NCI-H82 treated with DMSO at 0.1 percent for 48 hours (cell line): ENCODE measurements around the gene C1orf226.
A peak's percentile ranks its signal among the peaks of the same experiment; 100 is the strongest.

Source experiments
- DNase-seq: peaks from one replicate; lab custom pipeline; 2025; ENCODE audit not compliant: unreplicated experiment; lab: John Stamatoyannopoulos, UW

C1orf226 gene

DNA sequence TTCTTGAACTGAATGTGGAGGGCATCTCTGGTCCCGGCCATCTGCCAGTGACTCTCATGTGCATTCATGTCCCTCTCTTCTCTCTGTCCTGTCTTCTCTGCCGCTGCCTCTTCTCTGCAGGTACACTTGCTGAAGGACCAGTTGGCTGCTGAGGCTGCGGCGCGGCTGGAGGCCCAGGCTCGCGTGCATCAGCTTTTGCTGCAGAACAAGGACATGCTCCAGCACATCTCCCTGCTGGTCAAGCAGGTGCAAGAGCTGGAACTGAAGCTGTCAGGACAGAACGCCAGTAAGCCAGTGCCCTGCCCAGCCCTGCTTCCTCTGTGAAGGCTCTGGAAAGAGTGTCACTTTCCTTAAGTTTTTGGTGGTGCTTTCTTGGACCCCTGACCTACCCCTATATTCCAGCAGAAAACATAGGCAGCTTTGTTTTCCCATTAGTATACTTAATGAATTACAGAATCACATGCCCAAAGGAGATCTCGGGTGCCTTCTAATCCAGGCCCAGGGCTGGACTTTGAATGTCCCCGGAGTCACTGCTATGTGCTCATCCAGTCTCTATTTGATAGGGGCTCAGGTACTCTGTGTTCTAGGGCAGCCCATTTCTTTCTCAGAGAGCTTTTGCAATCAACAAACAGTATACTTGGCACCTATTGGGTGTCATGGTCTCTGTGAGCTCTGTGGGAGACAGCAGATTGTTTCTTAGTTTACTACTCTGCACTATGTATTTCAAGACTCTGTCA is 16.1 kb upstream of the C1orf226 start:
- no peak for DNase-seq

DNA sequence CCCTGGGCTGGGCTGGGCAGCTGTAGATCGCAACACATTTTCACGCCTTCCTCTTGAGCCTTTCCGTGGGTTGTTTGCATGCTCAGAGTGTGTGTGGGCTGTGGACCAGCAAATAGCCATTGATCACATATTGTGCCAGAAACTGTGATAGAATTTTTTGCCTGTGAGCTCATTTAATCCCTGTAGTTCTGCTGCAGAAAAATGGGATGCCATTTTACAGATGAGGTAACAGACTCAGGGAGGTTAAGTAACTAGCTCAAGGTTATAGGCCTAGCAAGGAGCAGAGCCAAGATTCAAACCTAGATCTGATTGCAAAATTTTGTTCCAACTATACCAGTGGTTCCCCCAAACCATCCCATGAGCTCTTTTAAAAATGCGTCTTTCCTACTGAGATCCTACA is 15.4 kb upstream of the C1orf226 start:
- no peak for DNase-seq

DNA sequence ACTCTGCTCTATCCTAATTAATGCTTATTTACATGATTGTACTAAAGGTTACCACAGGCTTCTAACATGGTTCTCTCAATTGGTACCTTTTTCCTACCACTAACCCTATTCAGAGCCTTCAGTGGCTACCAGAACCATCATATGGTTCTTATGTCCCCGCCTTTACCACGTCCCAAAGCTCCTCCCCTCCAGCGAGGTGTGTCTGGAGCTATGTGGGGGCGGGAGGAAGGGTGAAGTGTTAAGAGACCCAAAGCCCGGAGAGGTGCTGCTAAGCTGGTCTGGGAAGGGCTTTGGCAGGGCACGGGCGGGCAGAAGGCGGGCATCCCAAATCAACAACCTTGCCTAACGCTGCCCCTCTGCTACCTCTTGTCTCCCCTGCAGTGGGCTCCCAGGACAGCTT is 14.9 kb upstream of the C1orf226 start:
- no peak for DNase-seq

DNA sequence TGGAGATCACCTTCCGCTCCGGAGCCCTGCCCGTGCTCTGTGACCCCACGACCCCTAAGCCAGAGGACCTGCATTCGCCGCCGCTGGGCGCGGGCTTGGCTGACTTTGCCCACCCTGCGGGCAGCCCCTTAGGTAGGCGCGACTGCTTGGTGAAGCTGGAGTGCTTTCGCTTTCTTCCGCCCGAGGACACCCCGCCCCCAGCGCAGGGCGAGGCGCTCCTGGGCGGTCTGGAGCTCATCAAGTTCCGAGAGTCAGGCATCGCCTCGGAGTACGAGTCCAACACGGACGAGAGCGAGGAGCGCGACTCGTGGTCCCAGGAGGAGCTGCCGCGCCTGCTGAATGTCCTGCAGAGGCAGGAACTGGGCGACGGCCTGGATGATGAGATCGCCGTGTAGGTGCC is 14.5 kb upstream of the C1orf226 start:
- no peak for DNase-seq

GRCh38 chr1:162367772-162368171 is 13.8 kb upstream of the C1orf226 start:
- DNase-seq, result no peak

GRCh38 chr1:162368451-162368850 is 13.1 kb upstream of the C1orf226 start:
- peak; percentile 83 for DNase-seq

- no peak for DNase-seq
These were observed 12.0 kb upstream of the C1orf226 start for GRCh38 chr1:162369571-162369970.

GRCh38 chr1:162370161-162370560 is 11.4 kb upstream of the C1orf226 start:
- DNase-seq, result no peak

DNA sequence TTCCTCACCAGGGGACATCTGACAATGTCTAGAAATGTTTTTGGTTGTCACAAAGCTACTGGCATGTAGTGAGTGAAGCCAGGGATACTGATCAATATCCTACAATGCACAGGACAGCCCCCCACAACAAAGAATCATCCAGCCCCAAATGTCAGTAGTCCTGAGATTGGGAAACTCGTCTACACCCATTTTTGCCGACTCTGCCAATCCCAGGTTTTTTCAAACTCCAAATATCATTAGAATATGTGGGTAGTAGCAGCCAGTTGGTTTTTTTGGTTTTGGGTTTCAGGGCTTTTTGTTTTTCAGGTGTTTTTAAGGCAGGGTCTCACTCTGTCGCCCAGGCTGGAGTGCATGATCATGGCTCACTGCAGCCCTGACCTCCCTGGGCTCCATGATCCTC is 10.8 kb upstream of the C1orf226 start:
- no peak for DNase-seq

DNA sequence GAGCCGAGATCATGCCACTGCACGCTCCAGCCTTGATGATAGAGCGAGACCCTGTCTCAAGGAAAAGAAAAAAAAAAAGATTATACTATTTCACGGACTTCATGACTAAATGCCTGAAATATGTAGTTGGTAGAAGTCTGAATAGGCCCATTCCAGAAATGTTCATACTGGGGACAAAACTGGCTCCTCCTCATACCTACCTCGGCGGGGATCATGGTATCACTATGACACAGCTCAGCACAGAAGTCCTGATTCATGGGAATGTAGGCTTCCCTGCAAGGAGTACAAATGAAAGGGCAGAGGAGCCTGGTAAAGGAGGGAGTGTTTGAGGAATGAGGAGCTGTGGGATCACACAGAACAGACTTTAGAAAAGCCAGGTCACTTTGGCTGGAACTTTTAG is 9.9 kb upstream of the C1orf226 start:
- DNase-seq, result no peak

DNA sequence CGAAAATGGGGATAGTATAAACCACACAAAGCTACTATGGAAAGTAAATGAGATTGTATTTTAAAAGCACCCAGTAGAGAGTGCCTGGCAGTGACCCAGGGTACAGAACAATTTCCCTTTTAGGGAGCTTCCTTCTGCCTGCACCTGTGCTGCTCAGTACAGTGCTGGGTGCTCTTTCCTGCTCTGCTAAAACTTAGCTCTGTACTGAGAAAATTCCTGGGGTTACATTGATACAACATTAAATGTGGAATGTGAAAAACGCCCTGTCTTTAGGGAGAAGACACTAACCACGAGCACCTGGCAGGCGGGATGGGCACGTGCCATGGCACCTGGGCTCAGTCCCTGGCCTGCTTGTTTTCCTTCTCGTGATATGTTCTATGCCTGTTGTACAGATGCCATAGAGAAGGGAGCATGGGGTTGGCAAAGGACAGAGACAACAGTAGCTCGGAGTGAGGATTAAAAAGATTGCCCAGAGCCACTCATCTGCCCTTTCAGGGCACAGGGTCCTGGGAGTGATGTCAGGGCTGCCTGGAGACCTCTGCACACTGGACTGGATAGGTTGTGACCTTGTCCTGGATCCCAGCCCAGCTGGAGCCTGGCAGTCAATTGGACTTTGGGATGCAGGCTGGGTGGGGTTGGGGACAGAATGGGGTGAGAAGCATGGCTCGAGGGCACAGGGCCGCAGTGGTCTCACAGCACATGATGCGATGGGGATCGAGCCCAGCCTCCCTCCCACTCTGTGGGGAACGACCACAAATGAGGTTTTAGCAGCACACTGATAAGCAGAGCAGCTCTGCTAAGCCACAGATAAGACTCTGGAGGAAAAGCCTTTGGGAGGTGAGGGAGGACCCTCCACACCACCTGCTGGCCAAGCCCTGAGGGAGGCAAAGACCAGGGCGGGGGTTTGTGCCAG is 9.1 kb upstream of the C1orf226 start:
- DNase-seq, result no peak

GRCh38 chr1:162373072-162373427 is 8.5 kb upstream of the C1orf226 start:
- no peak for DNase-seq

- DNase-seq, result no peak
These were observed 7.8 kb upstream of the C1orf226 start for GRCh38 chr1:162373541-162374260.

DNA sequence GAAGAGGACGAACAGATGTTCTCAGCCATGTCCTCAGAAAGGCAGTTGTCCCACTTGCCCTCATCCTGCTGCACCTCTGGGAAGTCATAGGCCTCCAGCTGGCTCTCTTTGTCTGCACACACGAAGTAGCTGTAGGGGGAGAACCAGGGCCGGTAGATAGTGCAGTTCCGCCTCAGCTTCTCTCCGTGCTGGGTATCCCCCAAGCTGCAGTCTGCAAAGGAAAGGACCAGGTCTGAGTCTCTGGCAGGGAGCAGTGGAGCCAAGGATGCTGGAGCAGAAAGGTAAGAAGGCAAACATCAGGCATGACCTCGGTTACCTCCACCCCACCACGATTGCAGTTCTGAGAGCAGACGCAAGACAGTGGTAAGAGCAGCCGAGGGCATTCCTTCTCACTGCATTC is 7.1 kb upstream of the C1orf226 start:
- no peak for DNase-seq

GRCh38 chr1:162375463-162375862 is 6.1 kb upstream of the C1orf226 start:
- no peak for DNase-seq

DNA sequence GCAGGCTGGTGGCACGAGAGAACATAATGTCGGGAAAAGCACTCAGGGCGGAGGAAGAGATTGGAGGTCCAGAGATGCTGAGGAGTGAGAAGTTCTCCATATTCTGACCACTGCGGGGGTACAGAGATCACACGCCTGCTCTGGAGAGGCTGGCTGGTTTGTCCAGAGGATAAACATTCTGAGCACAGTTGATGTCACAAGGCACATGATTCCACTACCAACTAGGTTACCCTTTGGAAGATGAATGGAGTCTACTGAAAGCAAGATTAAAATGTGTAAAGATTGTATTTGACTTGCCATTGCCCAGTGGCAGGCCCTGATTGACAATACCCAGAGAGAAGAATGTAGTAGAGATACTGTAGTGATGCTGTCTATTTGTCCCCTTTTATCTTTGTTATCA is 4.8 kb upstream of the C1orf226 start, which contains the start of gene SPATA46:
Gene SPATA46 (minus strand): TSS at position 164 of the 400 bp plus-strand sequence. CDS start 64 bp downstream, at position 100.
- no peak for DNase-seq

- no peak for DNase-seq
These were observed 1.3 kb upstream of the C1orf226 start for GRCh38 chr1:162380061-162380846.

DNA sequence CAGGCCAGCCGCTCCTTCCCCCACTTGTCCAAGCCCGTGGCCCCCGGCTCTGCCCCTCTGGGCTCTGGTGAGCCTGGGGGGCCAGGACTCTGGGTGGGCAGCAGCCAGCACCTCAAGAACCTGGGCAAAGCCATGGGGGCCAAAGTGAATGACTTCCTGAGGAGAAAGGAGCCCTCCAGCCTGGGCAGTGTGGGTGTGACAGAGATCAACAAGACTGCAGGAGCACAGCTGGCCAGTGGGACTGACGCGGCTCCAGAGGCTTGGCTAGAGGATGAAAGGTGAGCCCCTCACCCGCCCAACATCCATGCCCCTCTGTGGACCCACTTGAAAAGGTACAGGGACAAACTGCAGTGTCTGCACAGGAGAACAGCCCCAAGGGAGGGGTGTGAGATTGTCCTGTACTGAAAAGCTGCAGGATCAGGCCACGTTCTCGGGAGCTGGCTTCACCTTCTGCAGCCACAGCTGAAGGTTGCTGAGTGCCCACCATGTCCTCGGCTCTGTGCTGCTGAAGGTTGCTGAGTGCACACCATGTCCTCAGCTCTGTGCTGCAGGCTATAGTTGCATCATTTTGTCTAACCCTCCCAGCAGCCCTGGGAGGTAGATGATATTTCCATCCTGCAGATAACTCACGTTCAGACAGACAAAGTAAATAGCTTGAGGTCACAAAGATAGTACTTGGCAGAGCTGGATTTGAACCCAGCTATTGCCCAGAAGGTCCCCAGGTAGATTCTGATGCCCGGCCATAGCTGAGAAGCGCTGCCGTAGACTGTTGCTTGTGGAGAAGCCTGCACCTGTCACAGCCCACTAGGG is 618 bp downstream of the C1orf226 start:
- no peak for DNase-seq

DNA sequence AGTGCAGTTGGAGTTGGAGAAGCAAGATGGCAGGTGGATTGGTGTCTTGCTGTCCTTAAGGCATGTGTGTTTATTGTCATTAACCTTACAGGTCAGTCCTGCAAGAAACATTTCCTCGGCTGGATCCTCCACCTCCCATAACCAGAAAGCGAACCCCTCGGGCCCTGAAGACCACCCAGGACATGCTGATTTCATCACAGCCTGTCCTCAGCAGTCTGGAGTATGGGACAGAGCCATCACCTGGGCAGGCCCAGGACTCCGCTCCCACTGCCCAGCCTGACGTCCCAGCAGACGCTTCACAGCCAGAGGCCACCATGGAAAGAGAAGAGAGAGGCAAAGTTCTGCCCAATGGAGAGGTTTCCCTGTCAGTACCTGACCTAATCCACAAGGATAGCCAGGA is 1.6 kb downstream of the C1orf226 start:
- DNase-seq, result no peak

GRCh38 chr1:162383516-162383915 is 2.0 kb downstream of the C1orf226 start:
- no peak for DNase-seq
